Measurements from ENCODE around the gene KRTAP10-11. TPM values are rescaled to one million over a fixed set of nuclear protein-coding genes. Genes with fewer than 3 reads are reported as not detected.
"Not testable (repeated sequence)": the region's sequence is repeated elsewhere in the genome, so short reads cannot be mapped to it uniquely, and the experiment has no call there.

The KRTAP10-11 gene
- total and polyA plus RNA-seq, 2 donors = not detected

GRCh38 chr21:44610157-44610843 lies 35.9 kb upstream of the KRTAP10-11 start:
- not testable (repeated sequence) for H3K36me3 ChIP-seq (ENCODE audit: insufficient read depth); H3K4me1 ChIP-seq (ENCODE audit: insufficient read depth); H3K27ac ChIP-seq (ENCODE audit: low read depth); DNase-seq (ENCODE audit: extremely low spot score); H3K4me3 ChIP-seq (ENCODE audit: low read depth, low read length)
- 92% methylated on average over 7 of the region's 7 CpGs for WGBS

GRCh38 chr21:44611551-44611950 lies 34.7 kb upstream of the KRTAP10-11 start:
- H3K4me1 ChIP-seq (ENCODE audit: insufficient read depth) = no peaks in the 10 kb centered on the region
- no peaks in the 10 kb centered on the region for H3K36me3 ChIP-seq (ENCODE audit: insufficient read depth)
- 85% methylated on average over 4 of the region's 4 CpGs for WGBS
- DNase-seq (ENCODE audit: extremely low spot score) = no peak
- no peak overlapping the region for H3K4me3 ChIP-seq (ENCODE audit: low read depth, low read length)
- no peak overlapping the region for H3K27ac ChIP-seq (ENCODE audit: low read depth)

- Histone ChIP-seq H3K4me1 (ENCODE audit: insufficient read depth) (no peaks in the 10 kb centered on the region), H3K4me3 (ENCODE audit: low read depth, low read length) (no peak within 1 kb of the TSS), H3K36me3 (ENCODE audit: insufficient read depth) (no peaks in the 10 kb centered on the region), H3K27ac (ENCODE audit: low read depth) (no peak within 1 kb of the TSS)
- 87% methylated on average over 8 of the region's 8 CpGs for WGBS
- DNase-seq (ENCODE audit: extremely low spot score) = no peak
Measured at GRCh38 chr21:44612029-44612486, 34.2 kb upstream of the KRTAP10-11 start, which contains the start of gene KRTAP10-8. Gene KRTAP10-8 (plus strand): TSS chr21:44612079. CDS start chr21:44612101, 22 bp downstream.

GRCh38 chr21:44612669-44613229 lies 33.5 kb upstream of the KRTAP10-11 start:
- Histone ChIP-seq H3K36me3 (ENCODE audit: insufficient read depth) (no peaks in the 10 kb centered on the region), H3K27ac (ENCODE audit: low read depth) (no peak overlapping the region), H3K4me3 (ENCODE audit: low read depth, low read length) (no peak overlapping the region), H3K4me1 (ENCODE audit: insufficient read depth) (no peaks in the 10 kb centered on the region)
- no peak for DNase-seq (ENCODE audit: extremely low spot score)
- 79% methylated on average over 13 of the region's 13 CpGs for WGBS

GRCh38 chr21:44613386-44614155 lies 32.6 kb upstream of the KRTAP10-11 start:
- H3K27ac ChIP-seq (ENCODE audit: low read depth) = no peak overlapping the region
- no peak overlapping the region for H3K4me3 ChIP-seq (ENCODE audit: low read depth, low read length)
- 88% methylated on average over 26 of the region's 26 CpGs for WGBS
- H3K36me3 ChIP-seq (ENCODE audit: insufficient read depth) = no peaks in the 10 kb centered on the region
- no peaks in the 10 kb centered on the region for H3K4me1 ChIP-seq (ENCODE audit: insufficient read depth)
- DNase-seq (ENCODE audit: extremely low spot score) = no peak

- no peak overlapping the region for H3K4me3 ChIP-seq (ENCODE audit: low read depth, low read length)
- H3K4me1 ChIP-seq (ENCODE audit: insufficient read depth) = no peaks in the 10 kb centered on the region
- no peaks in the 10 kb centered on the region for H3K36me3 ChIP-seq (ENCODE audit: insufficient read depth)
- no peak overlapping the region for H3K27ac ChIP-seq (ENCODE audit: low read depth)
- WGBS = 75% methylated on average over 20 of the region's 20 CpGs
- DNase-seq (ENCODE audit: extremely low spot score) = no peak
Measured at GRCh38 chr21:44614161-44614631, 32.0 kb upstream of the KRTAP10-11 start.

- DNase-seq (ENCODE audit: extremely low spot score) = no peak
Measured at GRCh38 chr21:44614961-44615391, 31.2 kb upstream of the KRTAP10-11 start.

GRCh38 chr21:44615466-44615865 lies 30.7 kb upstream of the KRTAP10-11 start:
- no peak for DNase-seq (ENCODE audit: extremely low spot score)
- H3K36me3 ChIP-seq (ENCODE audit: insufficient read depth) = no peaks in the 10 kb centered on the region
- WGBS = 63% methylated on average over 8 of the region's 8 CpGs
- H3K27ac ChIP-seq (ENCODE audit: low read depth) = no peak overlapping the region
- H3K4me3 ChIP-seq (ENCODE audit: low read depth, low read length) = no peak overlapping the region
- no peaks in the 10 kb centered on the region for H3K4me1 ChIP-seq (ENCODE audit: insufficient read depth)

More at GRCh38 chr21:44614961-44615391, 31.2 kb upstream of the KRTAP10-11 start:
- no peak overlapping the region for H3K27ac ChIP-seq (ENCODE audit: low read depth)
- H3K4me1 ChIP-seq (ENCODE audit: insufficient read depth) = no peaks in the 10 kb centered on the region
- 89% methylated on average over 28 of the region's 28 CpGs for WGBS
- no peaks in the 10 kb centered on the region for H3K36me3 ChIP-seq (ENCODE audit: insufficient read depth)
- H3K4me3 ChIP-seq (ENCODE audit: low read depth, low read length) = no peak overlapping the region

GRCh38 chr21:44615911-44616590 lies 30.2 kb upstream of the KRTAP10-11 start:
- WGBS = 72% methylated on average over 17 of the region's 17 CpGs
- no peak for DNase-seq (ENCODE audit: extremely low spot score)
- H3K27ac ChIP-seq (ENCODE audit: low read depth) = no peak overlapping the region
- no peaks in the 10 kb centered on the region for H3K36me3 ChIP-seq (ENCODE audit: insufficient read depth)
- H3K4me3 ChIP-seq (ENCODE audit: low read depth, low read length) = no peak overlapping the region
- H3K4me1 ChIP-seq (ENCODE audit: insufficient read depth) = no peaks in the 10 kb centered on the region

GRCh38 chr21:44616591-44616926 lies 29.7 kb upstream of the KRTAP10-11 start:
- Histone ChIP-seq H3K36me3 (ENCODE audit: insufficient read depth) (no peaks in the 10 kb centered on the region), H3K27ac (ENCODE audit: low read depth) (no peak overlapping the region), H3K4me1 (ENCODE audit: insufficient read depth) (no peaks in the 10 kb centered on the region), H3K4me3 (ENCODE audit: low read depth, low read length) (no peak overlapping the region)
- WGBS = 73% methylated on average over 16 of the region's 16 CpGs
- DNase-seq (ENCODE audit: extremely low spot score) = no peak

- 55% methylated on average over 8 of the region's 8 CpGs for WGBS
- H3K4me1 ChIP-seq (ENCODE audit: insufficient read depth) = no peaks in the 10 kb centered on the region
- H3K36me3 ChIP-seq (ENCODE audit: insufficient read depth) = no peaks in the 10 kb centered on the region
- H3K27ac ChIP-seq (ENCODE audit: low read depth) = no peak overlapping the region
- no peak overlapping the region for H3K4me3 ChIP-seq (ENCODE audit: low read depth, low read length)
- DNase-seq (ENCODE audit: extremely low spot score) = no peak
Measured at GRCh38 chr21:44617071-44617501, 29.1 kb upstream of the KRTAP10-11 start.

GRCh38 chr21:44618504-44618903 lies 27.7 kb upstream of the KRTAP10-11 start:
- no peaks in the 10 kb centered on the region for H3K4me1 ChIP-seq (ENCODE audit: insufficient read depth)
- no peaks in the 10 kb centered on the region for H3K36me3 ChIP-seq (ENCODE audit: insufficient read depth)
- no peak overlapping the region for H3K4me3 ChIP-seq (ENCODE audit: low read depth, low read length)
- 24% methylated on average over 4 of the region's 4 CpGs for whole genome bisulfite sequencing
- no peak for DNase-seq (ENCODE audit: extremely low spot score)
- no peak overlapping the region for H3K27ac ChIP-seq (ENCODE audit: low read depth)

GRCh38 chr21:44618909-44619308 lies 27.3 kb upstream of the KRTAP10-11 start:
- no peaks in the 10 kb centered on the region for H3K4me1 ChIP-seq (ENCODE audit: insufficient read depth)
- no peak overlapping the region for H3K27ac ChIP-seq (ENCODE audit: low read depth)
- H3K36me3 ChIP-seq (ENCODE audit: insufficient read depth) = no peaks in the 10 kb centered on the region
- no peak for DNase-seq (ENCODE audit: extremely low spot score)
- no peak overlapping the region for H3K4me3 ChIP-seq (ENCODE audit: low read depth, low read length)
- 70% methylated on average over 3 of the region's 3 CpGs for WGBS

Data from urinary bladder (tissue), 4 donors.